Stimulated activated CD4-positive, alpha-beta T cell treated with anti-CD3 and anti-CD28 coated beads, Interleukin-15, amount 100 ng/mL, for 48 hours (primary cell): ENCODE measurements around the gene CDKAL1.

Source experiments
- DNase-seq, 2 donors: peaks; one replicate each; pipeline ENCODE4 v3.0.0-alpha.2; 2020; ENCODE audit warnings: low read depth in 2 of 2

The CDKAL1 gene

GRCh38 chr6:21138336-21139069 is 604.2 kb downstream of the CDKAL1 start:
- no peak for DNase-seq

DNA sequence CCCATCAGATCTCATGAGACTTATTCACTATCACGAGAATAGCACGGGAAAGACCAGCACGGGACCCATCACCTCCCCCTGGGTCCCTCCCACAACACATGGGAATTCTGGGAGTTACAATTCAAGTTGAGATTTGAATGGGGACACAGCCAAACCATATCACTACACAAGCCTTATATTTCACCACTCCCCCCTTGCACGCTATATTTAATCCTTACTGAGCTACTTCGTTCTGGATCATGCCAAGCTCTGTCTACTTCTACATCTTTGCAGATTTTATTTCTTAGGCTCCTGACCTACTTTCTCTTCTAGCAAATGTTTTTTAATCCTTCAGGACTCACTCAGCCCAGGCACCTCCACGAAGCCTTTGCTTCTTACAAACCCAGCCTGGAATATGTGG is 606.7 kb downstream of the CDKAL1 start:
- DNase-seq, result no peak

GRCh38 chr6:21141616-21142303 is 607.5 kb downstream of the CDKAL1 start:
- DNase-seq, result no peak

GRCh38 chr6:21142741-21143140 is 608.5 kb downstream of the CDKAL1 start:
- DNase-seq, result no peak

GRCh38 chr6:21143645-21144044 is 609.4 kb downstream of the CDKAL1 start:
- DNase-seq, result no peak

DNA sequence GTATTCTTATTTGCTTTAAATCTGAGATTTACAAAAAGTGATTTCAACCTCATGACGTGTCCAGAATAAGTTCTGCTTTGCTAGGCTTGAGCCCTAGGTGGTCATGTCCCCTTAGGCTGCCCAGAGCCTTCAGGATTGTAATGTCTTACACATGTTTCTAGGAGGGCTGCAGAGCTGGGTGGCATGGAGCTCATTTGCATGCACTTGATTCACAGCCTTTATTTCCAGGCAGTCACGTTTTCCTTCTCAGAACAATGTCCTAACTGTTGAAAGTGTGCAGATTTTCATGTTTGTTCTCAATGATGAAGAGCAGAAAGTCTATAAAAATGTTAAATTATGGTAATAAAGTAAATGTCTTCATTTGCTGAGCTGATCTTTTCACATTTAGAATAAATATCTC is 610.7 kb downstream of the CDKAL1 start:
- DNase-seq, result no peak

DNA sequence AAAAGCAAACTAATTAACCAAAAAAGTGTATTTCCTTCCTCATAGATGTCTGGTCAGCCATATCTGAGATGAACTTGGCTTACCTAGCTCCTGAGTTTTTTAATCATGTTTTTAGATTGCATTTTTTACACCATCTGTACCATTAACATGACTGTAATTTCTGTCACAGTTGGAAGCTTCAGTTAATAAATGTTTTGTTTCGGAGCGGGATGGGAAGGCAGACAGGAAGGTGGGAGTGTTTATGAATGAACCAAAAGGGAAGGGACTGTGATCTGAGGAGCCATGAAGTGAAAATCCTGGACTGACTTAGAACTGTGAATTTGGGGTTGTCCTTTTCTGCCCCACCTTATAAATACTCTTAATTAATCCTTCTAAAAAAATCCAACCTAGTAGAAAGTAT is 613.7 kb downstream of the CDKAL1 start:
- no peak for DNase-seq

GRCh38 chr6:21149470-21149869 is 615.2 kb downstream of the CDKAL1 start:
- DNase-seq, result no peak

- DNase-seq, result no peak
Observed at GRCh38 chr6:21150667-21151066, 616.4 kb downstream of the CDKAL1 start.

DNA sequence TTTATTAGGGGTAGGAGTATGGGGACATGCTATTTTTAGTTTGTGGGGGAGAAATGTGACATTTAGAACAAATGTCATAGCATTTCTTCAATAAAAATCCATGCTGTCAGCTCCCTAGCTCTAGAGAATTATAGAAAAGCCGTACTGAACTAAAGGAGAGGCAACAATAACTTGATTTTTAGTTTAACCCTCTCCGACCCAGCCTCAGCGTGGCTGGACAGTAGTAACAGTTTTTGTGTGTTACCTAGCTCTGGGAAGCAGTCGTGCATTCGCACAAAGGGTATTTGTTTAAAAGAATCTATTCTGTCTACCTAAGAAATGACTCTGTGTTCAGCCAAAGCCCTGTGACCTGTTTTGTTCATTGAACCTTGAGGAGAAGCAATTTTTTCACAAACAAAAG is 616.9 kb downstream of the CDKAL1 start:
- DNase-seq, result no peak

- no peak for DNase-seq
Observed at GRCh38 chr6:21151530-21151929, 617.3 kb downstream of the CDKAL1 start.

GRCh38 chr6:21157186-21157929 is 623.1 kb downstream of the CDKAL1 start:
- DNase-seq, result no peak

GRCh38 chr6:21158149-21158548 is 623.9 kb downstream of the CDKAL1 start:
- DNase-seq, result no peak

DNA sequence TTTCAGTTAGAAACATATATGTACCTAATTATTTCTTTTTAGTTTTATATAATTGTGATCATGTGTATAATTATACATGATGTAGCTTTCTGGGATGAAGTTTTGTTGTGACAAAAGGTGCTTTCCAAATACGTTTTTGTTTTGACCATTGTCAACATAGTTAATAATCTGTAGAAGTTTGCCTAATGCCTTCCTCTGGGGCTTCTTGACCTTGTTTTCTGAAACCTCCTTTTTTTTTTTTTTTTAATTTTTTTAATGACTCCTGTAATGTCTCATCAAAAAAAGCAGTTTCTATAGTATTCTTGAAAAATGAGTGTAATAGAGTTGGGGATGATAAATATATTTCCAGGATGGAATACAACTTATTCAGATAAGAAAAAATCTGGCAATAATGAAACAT is 624.6 kb downstream of the CDKAL1 start:
- no peak for DNase-seq

DNA sequence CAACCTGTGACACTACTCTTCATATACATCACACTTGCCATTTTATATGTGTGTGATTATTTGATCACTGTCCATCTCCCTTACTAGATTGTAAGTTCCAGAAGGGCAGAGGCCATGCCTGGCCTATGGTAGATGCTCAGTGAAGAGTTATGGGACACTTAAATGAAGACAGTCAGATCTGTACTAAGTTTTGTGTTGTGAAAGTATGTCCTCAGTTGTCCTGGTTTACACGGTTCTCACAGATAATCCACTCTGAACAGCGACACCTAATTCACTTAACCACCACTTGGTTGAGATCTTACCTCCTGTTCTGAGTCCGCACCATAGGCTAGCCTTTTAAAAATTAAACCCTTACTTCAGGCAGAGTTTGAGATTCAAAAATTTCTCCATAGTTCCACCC is 625.2 kb downstream of the CDKAL1 start:
- no peak for DNase-seq

GRCh38 chr6:21161707-21162106 is 627.5 kb downstream of the CDKAL1 start:
- no peak for DNase-seq

- no peak for DNase-seq
Observed at GRCh38 chr6:21163110-21163837, 629.0 kb downstream of the CDKAL1 start.

GRCh38 chr6:21163838-21164180 is 629.6 kb downstream of the CDKAL1 start:
- no peak for DNase-seq

GRCh38 chr6:21164768-21165326 is 630.6 kb downstream of the CDKAL1 start:
- no peak for DNase-seq

DNA sequence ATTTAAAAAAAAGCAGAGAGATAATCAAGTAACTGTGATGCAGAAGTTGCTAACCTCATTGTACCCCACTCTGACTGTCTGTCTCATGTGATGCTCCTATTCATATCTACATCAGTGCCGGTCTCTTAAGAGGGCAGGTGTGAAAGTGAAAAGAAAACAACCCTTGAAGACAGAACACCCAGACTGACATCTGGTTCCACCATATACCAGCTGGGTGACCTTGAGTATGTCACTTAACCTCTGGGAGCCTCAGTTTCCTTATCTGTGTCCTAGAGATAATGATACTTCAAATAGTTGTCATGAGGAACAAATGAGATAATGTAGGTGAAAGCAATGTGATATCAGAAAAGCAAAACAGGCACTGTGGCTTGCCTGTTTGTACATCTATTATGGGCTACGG is 632.5 kb downstream of the CDKAL1 start:
- no peak for DNase-seq

- no peak for DNase-seq
Observed at GRCh38 chr6:21167790-21168189, 633.5 kb downstream of the CDKAL1 start.

DNA sequence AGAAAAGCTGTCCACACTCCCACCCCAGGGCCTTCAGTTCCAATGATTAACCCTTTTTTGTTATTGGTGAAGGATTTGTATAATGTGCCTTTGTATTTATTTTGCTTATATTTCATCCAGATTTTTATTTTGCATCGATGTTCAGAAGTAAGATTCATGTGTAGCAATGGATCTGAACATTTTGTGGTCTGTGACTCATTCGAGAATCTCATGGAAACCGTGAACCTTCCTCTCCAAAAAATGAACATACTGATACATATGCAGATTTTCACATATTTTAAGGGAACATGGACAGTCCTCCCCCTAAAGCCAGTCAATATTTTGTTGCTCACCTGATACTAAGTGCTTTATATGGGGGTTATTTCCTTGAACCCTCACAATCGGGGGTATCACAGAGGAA is 637.5 kb downstream of the CDKAL1 start:
- no peak for DNase-seq
